ENCODE data around the gene TEDC2. TPM values are rescaled to one million over a fixed set of nuclear protein-coding genes. Genes with fewer than 3 reads are reported as not detected.

The TEDC2 gene
- total and polyA plus RNA-seq, 2 of the 8 experiments (the other 6 are each of a cell fraction or from before 2014, with no cell fraction given), result 54.6 to 55.6 TPM

DNA sequence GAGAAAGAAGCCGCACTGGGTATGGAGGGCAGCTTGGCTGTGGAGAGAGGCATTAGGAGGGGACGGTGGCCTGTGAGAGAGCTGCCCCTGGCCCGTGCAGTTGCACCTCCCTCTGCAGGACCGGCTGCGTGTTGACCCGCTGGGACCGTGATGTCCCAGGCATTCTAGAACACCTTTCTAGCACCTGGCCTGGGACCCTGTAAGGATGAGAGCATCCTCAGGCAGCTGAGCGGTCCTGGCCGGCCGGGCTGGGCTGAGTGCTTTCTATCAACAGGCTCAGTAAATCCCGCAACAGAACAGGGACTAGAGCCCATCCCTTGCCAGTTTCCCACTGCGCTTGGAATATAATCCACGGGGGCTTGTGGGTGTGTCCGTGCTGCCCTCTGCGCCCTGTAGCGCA lies 29.7 kb downstream of the TEDC2 start (continued):
- TF ChIP-seq, protein P1, sequence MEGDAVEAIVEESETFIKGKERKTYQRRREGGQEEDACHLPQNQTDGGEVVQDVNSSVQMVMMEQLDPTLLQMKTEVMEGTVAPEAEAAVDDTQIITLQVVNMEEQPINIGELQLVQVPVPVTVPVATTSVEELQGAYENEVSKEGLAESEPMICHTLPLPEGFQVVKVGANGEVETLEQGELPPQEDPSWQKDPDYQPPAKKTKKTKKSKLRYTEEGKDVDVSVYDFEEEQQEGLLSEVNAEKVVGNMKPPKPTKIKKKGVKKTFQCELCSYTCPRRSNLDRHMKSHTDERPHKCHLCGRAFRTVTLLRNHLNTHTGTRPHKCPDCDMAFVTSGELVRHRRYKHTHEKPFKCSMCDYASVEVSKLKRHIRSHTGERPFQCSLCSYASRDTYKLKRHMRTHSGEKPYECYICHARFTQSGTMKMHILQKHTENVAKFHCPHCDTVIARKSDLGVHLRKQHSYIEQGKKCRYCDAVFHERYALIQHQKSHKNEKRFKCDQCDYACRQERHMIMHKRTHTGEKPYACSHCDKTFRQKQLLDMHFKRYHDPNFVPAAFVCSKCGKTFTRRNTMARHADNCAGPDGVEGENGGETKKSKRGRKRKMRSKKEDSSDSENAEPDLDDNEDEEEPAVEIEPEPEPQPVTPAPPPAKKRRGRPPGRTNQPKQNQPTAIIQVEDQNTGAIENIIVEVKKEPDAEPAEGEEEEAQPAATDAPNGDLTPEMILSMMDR (IDR thresholded peaks at IDR 0.05; ENCODE audit: control extremely low read depth in 1 of 3, insufficient read depth in 1 of 3, low read depth in 1 of 3, low read length in 3 of 3), result no peak
- TF ChIP-seq SUZ12 (IDR thresholded peaks at IDR 0.05; ENCODE audit: low read length) (no peak), EGR1 (IDR thresholded peaks at IDR 0.05; ENCODE audit: borderline replicate concordance, low read depth, low read length) (no peak), CREB1 (IDR thresholded peaks at IDR 0.05) (no peak), BACH1 (IDR thresholded peaks at IDR 0.05; ENCODE audit: low read length) (no peak), SP4 (IDR thresholded peaks at IDR 0.05; ENCODE audit: low read length) (no peak), FOSL1 (IDR thresholded peaks at IDR 0.05; ENCODE audit: insufficient read depth, low read depth, low read length) (no peak)
